Measurements from ENCODE around the gene PLEKHG7. TPM values are rescaled to one million over a fixed set of nuclear protein-coding genes. Genes with fewer than 3 reads are reported as not detected.

PLEKHG7 gene
- total and polyA plus RNA-seq, 12 donors: 0.04 TPM; not detected in 11

- H3K9me3 ChIP-seq: no peaks in the 10 kb centered on the region
- TF ChIP-seq CTCF (IDR thresholded peaks at IDR 0.05): no peak
- H3K4me3 ChIP-seq: no peak overlapping the region
- peaks cover 0 to 30% (median 10%) of the 10 kb centered on the region in 9 donors for H3K4me1 ChIP-seq
- ATAC-seq (peak; percentile 44 to 90 (median 83)), DNase-seq (peak in 1 of 2 donors; percentile 60)
- no peaks in the 10 kb centered on the region for H3K36me3 ChIP-seq
- H3K27ac ChIP-seq: peak overlapping the region in 8 of 10 donors; percentile 32 to 76 (median 59)
- no peaks in the 10 kb centered on the region for H3K27me3 ChIP-seq
- intact Hi-C loops (cut with DNase I): no loop called here
- 62 to 69% methylated on average over 10 of the region's 10 CpGs for WGBS, 2 donors
Observed at GRCh38 chr12:92753976-92754885, 51.4 kb downstream of the PLEKHG7 start.

- Histone ChIP-seq H3K27ac (peak overlapping the region in 4 of 10 donors; percentile 18 to 58 (median 32)), H3K27me3 (no peaks in the 10 kb centered on the region), H3K9me3 (peaks cover 0 to 9% (median 0%) of the 10 kb centered on the region in 11 donors), H3K36me3 (no peaks in the 10 kb centered on the region), H3K4me1 (peaks cover 0 to 30% (median 10%) of the 10 kb centered on the region in 9 donors), H3K4me3 (no peak overlapping the region)
- intact Hi-C loops (cut with DNase I): no loop called here
- ATAC-seq: peak; percentile 20 to 60 (median 48)
- no peak for TF ChIP-seq CTCF (IDR thresholded peaks at IDR 0.05)
- no peak for DNase-seq
- whole genome bisulfite sequencing, 2 donors: 65 to 70% methylated on average over 3 of the region's 3 CpGs
Observed at GRCh38 chr12:92756898-92757596, 54.3 kb downstream of the PLEKHG7 start.

- DNase-seq: no peak
- H3K27ac ChIP-seq: peak overlapping the region in 4 of 10 donors; percentile 6 to 58 (median 32)
- ATAC-seq: peak in 3 of 8 donors; percentile 20 to 38 (median 27)
Observed at GRCh38 chr12:92757597-92758121, 54.9 kb downstream of the PLEKHG7 start.

More at GRCh38 chr12:92757597-92758121, 54.9 kb downstream of the PLEKHG7 start:
- TF ChIP-seq CTCF (IDR thresholded peaks at IDR 0.05): no peak
- 58 to 74% methylated on average over 5 of the region's 5 CpGs for WGBS, 2 donors
- intact Hi-C loops (cut with DNase I): no loop called here
- Histone ChIP-seq H3K9me3 (peaks cover 0 to 11% (median 0%) of the 10 kb centered on the region in 11 donors), H3K27me3 (no peaks in the 10 kb centered on the region), H3K36me3 (no peaks in the 10 kb centered on the region), H3K4me3 (no peak overlapping the region), H3K4me1 (peaks cover 0 to 30% (median 10%) of the 10 kb centered on the region in 9 donors)
